Lower lobe of right lung (tissue), 2 donors: ENCODE results near the gene AFAP1. TPM values are rescaled to one million over a fixed set of nuclear protein-coding genes. Genes with fewer than 3 reads are reported as not detected.

ENCODE experiments used
- ATAC-seq, 2 donors: fragments of 200-7000 bp; cut with Tn5 transposase; one replicate each; pipeline ENCODE4 v1.9.1; 2020 to 2022; ENCODE audit warnings: mild to moderate bottlenecking in 2 of 2, moderate library complexity in 2 of 2
- DNase-seq: peaks from one replicate; pipeline ENCODE4 v3.0.0-alpha.2; 2020
- H3K27ac ChIP-seq: fragments of 200-600 bp; one replicate; pipeline ENCODE4 v1.8.0; 2022
- H3K27me3 ChIP-seq: fragments of 200-600 bp; one replicate; pipeline ENCODE4 v1.8.0; 2022; ENCODE audit warnings: low read depth
- H3K36me3 ChIP-seq: fragments of 200-600 bp; one replicate; pipeline ENCODE4 v1.8.0; 2022; ENCODE audit warnings: mild to moderate bottlenecking
- H3K4me1 ChIP-seq: fragments of 200-600 bp; one replicate; pipeline ENCODE4 v1.8.0; 2022
- H3K4me3 ChIP-seq: fragments of 200-600 bp; one replicate; pipeline ENCODE4 v1.8.0; 2022; ENCODE audit warnings: mild to moderate bottlenecking
- H3K9me3 ChIP-seq: fragments of 200-600 bp; one replicate; pipeline ENCODE4 v1.8.0; 2022
- CTCF ChIP-seq: fragments of 200-600 bp; IDR thresholded peaks from one replicate; pipeline ENCODE4 v1.8.0; 2022; ENCODE audit warnings: antibody characterized with exemption, mild to moderate bottlenecking
- intact Hi-C: fragments of 100-400 bp; cut with DNase I; formaldehyde crosslinking; loops from one replicate; pipeline ENCODE4 v1.11.0; 2022
- total RNA-seq: library from RNA; stranded (reverse); fragmentation: NEBNext Ultra II Directional; extraction: Animal tissue kit (Norgen Biotek cat#: 25700); gene quantifications from one replicate; pipeline ENCODE4 v1.2.1, GENCODE V29; 2021
- donor health status: DM: no; HTN: yes; CAD: no; lungs with severe emphysema.

The AFAP1 gene
- total RNA-seq, 1 donor from 2014 or later = 21.0 TPM

GRCh38 chr4:7779432-7779768 lies 160.3 kb downstream of the AFAP1 start:
- Histone ChIP-seq H3K9me3 (no peaks in the 10 kb centered on the region), H3K4me3 (peak overlapping the region; percentile 39), H3K27ac (peak overlapping the region; percentile 50), H3K27me3 (no peaks in the 10 kb centered on the region), H3K4me1 (peaks cover 20% of the 10 kb centered on the region), H3K36me3 (peaks cover 30% of the 10 kb centered on the region)
- intact Hi-C loops = no loop called here
- DNase-seq (no peak), ATAC-seq (no peak)
- no peak for TF ChIP-seq CTCF

- DNase-seq = no peak
- ATAC-seq = no peak
- peak overlapping the region; percentile 50 for H3K27ac ChIP-seq
- intact Hi-C loops = no loop called here
- peak overlapping the region; percentile 39 for H3K4me3 ChIP-seq
- H3K36me3 ChIP-seq = peaks cover 30% of the 10 kb centered on the region
- peaks cover 20% of the 10 kb centered on the region for H3K4me1 ChIP-seq
- TF ChIP-seq CTCF = no peak
- H3K9me3 ChIP-seq = no peaks in the 10 kb centered on the region
- no peaks in the 10 kb centered on the region for H3K27me3 ChIP-seq
Measured at GRCh38 chr4:7778510-7779431, 160.9 kb downstream of the AFAP1 start.

- Histone ChIP-seq H3K4me3 (peak overlapping the region; percentile 39), H3K4me1 (peaks cover 20% of the 10 kb centered on the region), H3K27ac (peak overlapping the region; percentile 50), H3K36me3 (peaks cover 38% of the 10 kb centered on the region), H3K27me3 (no peaks in the 10 kb centered on the region), H3K9me3 (no peaks in the 10 kb centered on the region)
- no peak for DNase-seq
- ATAC-seq = no peak
- no peak for TF ChIP-seq CTCF
- intact Hi-C loops = no loop called here
Measured at GRCh38 chr4:7777871-7778509, 161.7 kb downstream of the AFAP1 start.

- H3K27me3 ChIP-seq = no peaks in the 10 kb centered on the region
- ATAC-seq = no peak
Measured at GRCh38 chr4:7777017-7777710, 162.5 kb downstream of the AFAP1 start.

More at GRCh38 chr4:7777017-7777710, 162.5 kb downstream of the AFAP1 start:
- Histone ChIP-seq H3K9me3 (no peaks in the 10 kb centered on the region), H3K36me3 (peaks cover 45% of the 10 kb centered on the region), H3K4me1 (peaks cover 17% of the 10 kb centered on the region), H3K4me3 (no peak overlapping the region), H3K27ac (no peak overlapping the region)
- no peak for DNase-seq
- TF ChIP-seq CTCF = no peak
- intact Hi-C loops = no loop called here
